RPMI8226 (cell line): ENCODE results near the gene SLC39A7.

Experiments
- DNase-seq: peaks from one replicate; pipeline ENCODE4 v3.0.0-alpha.2; 2015

Gene SLC39A7

DNA sequence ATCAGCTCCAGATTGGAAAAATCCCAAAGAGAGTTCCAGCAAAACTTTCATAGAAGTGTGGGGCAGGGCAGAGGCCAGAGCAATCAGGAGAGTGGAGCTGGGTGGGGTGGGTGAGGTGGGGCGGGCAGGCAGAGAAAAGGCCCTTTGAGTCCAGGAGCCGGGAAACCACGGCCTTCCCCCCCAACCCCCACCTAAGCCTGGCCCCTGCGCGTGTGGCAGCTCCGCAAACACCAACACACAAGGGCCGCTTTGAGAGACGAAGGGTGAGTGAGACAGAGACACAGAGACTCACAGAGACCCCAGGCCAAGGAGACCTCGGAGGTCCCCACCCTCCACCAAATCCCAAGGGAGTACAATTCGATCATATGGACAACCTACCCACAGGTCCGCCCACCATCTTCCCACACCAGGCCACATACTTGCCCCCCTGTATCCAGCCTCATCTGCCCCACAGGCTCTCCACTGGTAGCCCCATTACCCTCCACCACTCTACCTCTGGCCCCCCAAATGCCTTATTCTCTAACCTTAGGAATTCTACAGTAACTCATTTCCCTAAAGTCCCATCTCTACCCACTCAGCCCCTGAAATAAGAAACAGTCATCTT is 10.1 kb upstream of the SLC39A7 start:
- no peak for DNase-seq

DNA sequence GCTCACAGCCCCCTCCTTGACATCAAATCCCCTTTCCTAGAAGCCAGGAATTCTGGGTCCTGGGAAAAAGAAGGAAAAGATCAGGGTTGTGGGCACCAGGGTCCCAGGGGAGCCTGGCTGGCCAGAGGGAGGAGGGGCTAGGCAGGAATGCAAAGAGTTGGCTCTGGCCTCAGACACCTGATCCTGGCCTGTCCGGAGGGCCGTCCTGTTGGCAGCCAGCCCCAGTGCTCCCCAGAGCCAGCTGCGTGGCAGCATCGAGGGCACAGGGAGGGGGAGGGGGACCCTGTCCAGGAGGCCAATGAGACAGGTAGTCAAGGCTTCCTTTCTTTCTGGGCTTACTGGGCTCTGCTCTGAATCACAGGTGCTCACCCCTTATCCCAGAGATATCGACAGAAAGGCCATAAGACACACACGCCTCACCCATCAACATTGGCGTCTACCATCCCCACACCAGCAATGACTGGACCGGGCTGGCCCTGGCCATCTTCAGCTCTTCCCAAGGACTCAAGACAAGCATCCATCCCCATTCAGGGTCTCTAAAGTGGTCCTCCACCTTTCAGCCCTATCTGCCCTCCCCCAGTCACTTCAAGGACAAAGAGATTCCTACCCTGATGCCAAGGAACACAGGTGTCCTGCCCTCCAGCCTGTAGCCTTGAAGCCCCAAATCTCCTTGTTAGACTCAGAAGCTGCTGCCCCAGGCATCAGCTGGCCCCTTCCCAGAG is 9.1 kb upstream of the SLC39A7 start:
- peak; percentile 65 for DNase-seq

- no peak for DNase-seq
These were observed 8.5 kb upstream of the SLC39A7 start, which contains the start of gene COL11A2 for GRCh38 chr6:33192105-33192646. TSS of gene COL11A2 (minus strand) at chr6:33192467. CDS start at chr6:33192240, 227 bp downstream.

- no peak for DNase-seq
These were observed 7.7 kb upstream of the SLC39A7 start for GRCh38 chr6:33192671-33193602.

- DNase-seq, result no peak
These were observed 7.0 kb upstream of the SLC39A7 start for GRCh38 chr6:33193619-33194018.

DNA sequence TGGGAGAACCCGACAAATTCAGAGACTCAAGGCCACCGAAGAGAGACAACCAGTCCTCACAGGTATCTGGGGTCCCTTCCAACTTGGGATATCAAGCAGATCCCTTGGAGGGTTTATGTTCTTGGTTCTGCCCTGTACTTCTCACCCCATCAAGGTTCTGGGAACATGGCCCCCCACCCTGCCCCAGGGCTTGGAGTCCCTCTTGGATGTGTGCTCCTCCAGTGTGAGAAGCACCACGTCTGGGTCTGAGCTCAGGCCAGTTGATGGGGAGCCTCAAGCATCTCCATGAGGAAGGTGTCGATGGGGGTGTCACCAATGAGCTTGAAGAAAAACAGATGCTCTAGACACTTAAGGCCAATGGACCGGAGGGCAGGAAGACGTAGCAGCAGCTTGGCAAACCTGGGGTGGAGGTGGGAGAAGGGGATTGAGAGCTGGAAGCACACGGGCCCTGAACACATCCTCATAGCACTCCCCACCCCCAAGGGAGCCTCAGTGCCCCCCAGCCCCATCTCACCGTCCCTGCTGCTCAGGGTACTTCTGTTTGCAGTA is 6.2 kb upstream of the SLC39A7 start:
- no peak for DNase-seq

GRCh38 chr6:33195304-33196165 is 5.1 kb upstream of the SLC39A7 start:
- no peak for DNase-seq

DNA sequence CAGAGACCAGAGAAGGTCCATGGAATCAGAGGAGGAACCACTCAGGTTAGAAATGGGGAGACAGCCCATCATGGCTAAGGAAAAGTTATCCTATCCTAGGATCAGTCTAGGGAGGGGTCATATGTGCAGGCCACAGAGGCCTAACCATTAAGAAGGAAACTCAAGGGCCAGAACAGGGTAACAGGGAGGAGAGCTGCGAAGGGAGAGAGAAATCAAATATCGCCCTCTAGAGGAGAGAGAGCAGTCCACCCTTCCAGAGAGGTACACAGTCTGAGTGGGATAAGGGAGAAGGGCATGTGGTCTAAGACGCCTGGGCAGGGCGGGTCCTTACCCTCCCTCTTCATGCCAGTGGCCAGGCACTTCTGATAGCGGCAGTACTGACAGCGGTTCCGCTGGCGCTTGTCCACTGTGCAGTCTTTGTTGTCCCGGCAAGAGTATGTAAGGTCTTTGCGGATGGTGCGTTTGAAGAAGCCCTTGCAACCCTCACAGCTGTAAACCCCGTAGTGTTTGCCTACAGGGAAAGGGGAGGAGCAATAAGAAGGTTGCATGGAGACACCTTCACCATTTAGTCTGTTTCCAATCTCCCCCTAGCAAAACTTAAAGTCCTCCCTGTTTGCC is 3.1 kb upstream of the SLC39A7 start:
- peak; percentile 62 for DNase-seq

GRCh38 chr6:33198159-33198852 is 2.4 kb upstream of the SLC39A7 start:
- DNase-seq, result no peak

DNA sequence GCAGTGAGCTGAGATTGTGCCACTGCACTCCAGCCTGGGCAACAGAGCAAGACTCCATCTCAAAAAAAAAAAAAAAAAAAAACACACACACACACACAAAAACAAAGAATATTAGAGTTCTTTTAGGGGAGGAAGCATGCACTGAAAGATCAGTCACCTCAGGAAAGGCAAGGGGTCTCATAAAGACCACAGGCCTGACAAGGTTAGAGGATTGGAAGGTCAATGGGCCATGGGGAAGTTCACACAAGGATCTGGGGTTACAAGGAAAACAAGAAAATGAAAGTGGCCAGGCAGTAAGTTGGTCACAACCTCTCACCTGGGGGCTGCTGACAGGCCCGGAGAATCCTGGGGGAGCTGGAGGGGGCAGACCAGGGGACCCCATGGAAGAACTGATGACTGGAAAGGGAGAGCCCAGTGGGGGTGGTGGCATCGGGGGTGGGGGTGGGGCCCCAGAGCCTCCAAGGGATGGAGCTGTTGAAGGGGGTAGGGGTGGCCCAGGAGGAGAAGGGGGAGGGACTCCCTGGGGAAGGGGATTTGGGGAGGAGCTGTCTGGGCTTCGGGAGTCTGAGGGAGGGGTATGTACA is 1.7 kb upstream of the SLC39A7 start:
- DNase-seq, result no peak

DNA sequence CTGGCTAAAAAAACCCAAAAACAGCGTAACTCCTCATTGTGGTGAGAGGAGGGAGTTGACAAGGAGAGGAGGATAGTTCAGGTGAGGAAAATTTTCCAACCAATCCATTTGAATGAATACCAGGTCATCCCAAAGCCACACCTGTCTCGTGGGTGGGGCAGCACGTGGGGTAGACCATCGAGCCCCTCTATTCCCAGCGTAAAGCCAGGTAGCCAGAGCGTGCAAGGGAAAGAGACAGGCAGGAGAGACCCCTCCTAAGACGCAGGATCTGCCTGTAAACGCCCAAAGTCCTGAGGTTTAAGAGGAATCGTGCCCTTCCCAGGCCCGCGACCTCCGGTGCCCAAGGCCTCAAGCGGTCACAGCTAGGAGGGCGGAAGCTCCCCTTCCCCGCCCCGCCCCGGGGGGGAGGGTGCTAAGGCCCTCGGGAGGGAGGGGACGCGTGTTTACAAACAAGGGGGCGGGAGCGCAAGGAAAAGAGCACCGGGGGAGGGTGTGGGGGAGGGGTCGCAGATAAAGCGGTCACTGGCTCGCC is 914 bp upstream of the SLC39A7 start:
- DNase-seq, result peak; percentile 91

DNA sequence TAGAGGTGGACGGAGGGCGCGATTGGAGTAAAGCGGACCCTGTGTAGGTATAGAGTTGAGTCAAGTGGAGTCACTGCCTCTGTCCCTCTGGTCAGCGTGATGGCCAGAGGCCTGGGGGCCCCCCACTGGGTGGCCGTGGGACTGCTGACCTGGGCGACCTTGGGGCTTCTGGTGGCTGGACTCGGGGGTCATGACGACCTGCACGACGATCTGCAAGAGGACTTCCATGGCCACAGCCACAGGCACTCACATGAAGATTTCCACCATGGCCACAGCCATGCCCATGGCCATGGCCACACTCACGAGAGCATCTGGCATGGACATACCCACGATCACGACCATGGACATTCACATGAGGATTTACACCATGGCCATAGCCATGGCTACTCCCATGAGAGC is 479 bp downstream of the SLC39A7 start:
- DNase-seq, result no peak

GRCh38 chr6:33201935-33202334 is 1.3 kb downstream of the SLC39A7 start:
- no peak for DNase-seq

DNA sequence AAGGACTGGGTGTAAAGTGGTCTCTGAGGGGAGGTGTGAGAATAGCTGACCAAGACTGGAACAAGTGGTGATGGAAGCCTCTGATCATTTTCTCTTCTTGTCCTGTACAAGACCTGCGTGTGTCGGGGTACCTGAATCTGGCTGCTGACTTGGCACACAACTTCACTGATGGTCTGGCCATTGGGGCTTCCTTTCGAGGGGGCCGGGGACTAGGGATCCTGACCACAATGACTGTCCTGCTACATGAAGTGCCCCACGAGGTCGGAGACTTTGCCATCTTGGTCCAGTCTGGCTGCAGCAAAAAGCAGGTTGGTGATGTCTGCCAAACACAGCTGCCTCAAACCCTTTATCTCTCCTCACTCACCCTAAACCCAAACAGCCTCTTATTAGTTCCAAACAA is 2.1 kb downstream of the SLC39A7 start:
- no peak for DNase-seq

DNA sequence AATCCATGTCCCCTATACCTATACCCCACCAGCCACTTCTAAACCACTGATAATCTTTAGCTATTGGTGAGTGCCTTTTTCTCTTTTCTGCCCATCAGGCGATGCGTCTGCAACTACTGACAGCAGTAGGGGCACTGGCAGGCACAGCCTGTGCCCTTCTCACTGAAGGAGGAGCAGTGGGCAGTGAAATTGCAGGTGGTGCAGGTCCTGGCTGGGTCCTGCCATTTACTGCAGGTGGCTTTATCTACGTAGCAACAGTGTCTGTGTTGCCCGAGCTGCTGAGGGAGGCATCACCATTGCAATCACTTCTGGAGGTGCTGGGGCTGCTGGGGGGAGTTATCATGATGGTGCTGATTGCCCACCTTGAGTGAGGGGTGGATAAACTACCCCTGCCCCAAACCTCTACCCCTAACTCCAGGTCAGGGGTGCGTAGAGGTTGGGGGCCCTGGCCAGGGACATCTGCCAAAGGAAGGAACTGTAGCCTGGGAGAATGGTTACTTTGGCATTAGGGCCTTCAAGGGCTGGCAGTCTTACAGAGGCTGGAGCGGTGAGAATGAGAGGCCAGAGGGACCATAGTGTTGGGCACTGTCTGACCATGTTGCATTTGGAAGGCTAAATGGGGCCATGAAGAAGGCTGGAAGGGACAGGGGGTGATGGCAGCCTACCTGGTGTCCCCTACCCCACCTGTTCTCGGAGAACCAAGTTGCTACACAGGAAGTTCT is 2.9 kb downstream of the SLC39A7 start:
- DNase-seq, result no peak

DNA sequence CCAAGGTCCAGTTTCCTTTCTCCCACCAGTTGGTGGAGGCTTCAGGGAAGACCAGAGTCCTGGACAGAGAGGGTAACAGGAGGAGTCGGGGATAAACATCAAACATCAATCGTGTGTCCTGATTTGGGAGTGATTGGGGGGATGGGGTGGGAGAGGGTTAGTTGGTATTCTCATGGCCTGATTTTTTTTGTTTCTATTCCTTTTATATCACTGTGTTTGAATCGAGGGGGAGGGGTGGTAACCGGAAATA is 3.4 kb downstream of the SLC39A7 start:
- no peak for DNase-seq

- DNase-seq, result peak; percentile 96
These were observed 3.9 kb downstream of the SLC39A7 start, which contains the start of gene HSD17B8 for GRCh38 chr6:33204415-33205190. TSS of gene HSD17B8 (plus strand) at chr6:33204655. CDS start at chr6:33204669, 14 bp downstream.

GRCh38 chr6:33205191-33206026 is 4.7 kb downstream of the SLC39A7 start:
- DNase-seq, result peak; percentile 57
